Caco-2 (cell line): ENCODE measurements around the gene SPACA7. TPM values are rescaled to one million over a fixed set of nuclear protein-coding genes. Genes with fewer than 3 reads are reported as not detected.

Source experiments
- BruUV-seq: library from RNA; stranded (reverse); fragments of 400-500 nt; replicated peaks from 2 replicates; lab custom pipeline; 2021; lab: Mats Ljungman, UMichigan
- CTCF ChIA-PET: fragments of 300-600 bp; sonication (Branson Sonifier 250); formaldehyde crosslinking; loops from one replicate; lab custom pipeline; 2022; ENCODE audit warnings: antibody characterized with exemption; lab: Charles Lee
- POLR2A ChIA-PET: fragments of 300-600 bp; sonication (Branson Sonifier 250); formaldehyde crosslinking; loops from one replicate; lab custom pipeline; 2022; ENCODE audit warnings: antibody characterized with exemption; lab: Charles Lee
- DNase-seq, 2 experiments: peaks; one replicate each; pipeline versions ENCODE4 v3.0.0 to v3.0.0-alpha.2; 2020 to 2022
- H3K27me3 ChIP-seq: replicated peaks from 2 replicates; pipeline ENCODE4 v1.6.0; 2011; ENCODE audit warnings: low read length; ENCODE audit not compliant: control insufficient read depth, insufficient read depth
- H3K36me3 ChIP-seq: 2 replicates; pipeline ENCODE4 v1.5.1; 2011; ENCODE audit warnings: low read length; ENCODE audit not compliant: control insufficient read depth, insufficient read depth
- H3K4me1 ChIP-seq: fragments of 250-450 bp; sonication (Bioruptor Pico); 2 replicates; pipeline ENCODE4 v1.5.1; 2020; ENCODE audit warnings: mild to moderate bottlenecking
- H3K4me3 ChIP-seq: 2 replicates; pipeline ENCODE4 v1.5.1; 2011; ENCODE audit warnings: low read depth, mild to moderate bottlenecking, control low read depth, low read length
- H3K9me3 ChIP-seq: fragments of 250-450 bp; sonication (Bioruptor Pico); 2 replicates; pipeline ENCODE4 v1.5.1; 2020; ENCODE audit warnings: mild to moderate bottlenecking, moderate library complexity
- H3K27ac Mint-ChIP-seq: one replicate; pipeline ENCODE4 v1.8.0; 2022; ENCODE audit warnings: mixed read lengths; ENCODE audit not compliant: unreplicated experiment
- H3K27me3 Mint-ChIP-seq: one replicate; pipeline ENCODE4 v1.8.0; 2022; ENCODE audit warnings: mixed read lengths; ENCODE audit not compliant: insufficient read depth, unreplicated experiment
- H3K36me3 Mint-ChIP-seq: one replicate; pipeline ENCODE4 v1.8.0; 2022; ENCODE audit warnings: mild to moderate bottlenecking, mixed read lengths; ENCODE audit not compliant: insufficient read depth, unreplicated experiment
- H3K4me1 Mint-ChIP-seq: one replicate; pipeline ENCODE4 v1.8.0; 2022; ENCODE audit warnings: low read depth, mixed read lengths; ENCODE audit not compliant: unreplicated experiment
- H3K4me3 Mint-ChIP-seq: one replicate; pipeline ENCODE4 v1.8.0; 2022; ENCODE audit warnings: mild to moderate bottlenecking, moderate library complexity, mixed read lengths; ENCODE audit not compliant: unreplicated experiment
- H3K9me3 Mint-ChIP-seq: one replicate; pipeline ENCODE4 v1.8.0; 2022; ENCODE audit warnings: mixed read lengths; ENCODE audit not compliant: unreplicated experiment
- CTCF ChIP-seq, 2 experiments: fragments of 200-600 bp in 1 of 2; IDR thresholded peaks; 1 replicate in 1 of 2; 2 replicates in 1 of 2; pipeline versions ENCODE4 v1.5.1 to v1.8.0; 2011 to 2022; ENCODE audit warnings: antibody characterized with exemption in 1 of 2, control low read depth in 1 of 2, inconsistent platforms in 1 of 2, low read depth in 1 of 2, low read length in 1 of 2, mild to moderate bottlenecking in 1 of 2, moderate library complexity in 1 of 2; ENCODE audit not compliant: insufficient read depth in 1 of 2, severe bottlenecking in 1 of 2, unreplicated experiment in 1 of 2
- intact Hi-C: fragments of 100-400 bp; cut with micrococcal nuclease; formaldehyde crosslinking; loops from one replicate; pipeline ENCODE4 v1.10.0; 2022; ENCODE audit not compliant: unreplicated experiment
- total RNA-seq: library from RNA; stranded (reverse); gene quantifications from 2 replicates; pipeline ENCODE4 v1.2.3, GENCODE V29; 2022

SPACA7 gene
- total RNA-seq, 1 experiment from 2014 or later = not detected

GRCh38 chr13:112456138-112457056, 80.2 kb downstream of the SPACA7 start:
- H3K27me3 Mint-ChIP-seq = peaks cover 20% of the 10 kb centered on the region
- intact Hi-C loops = no loop called here
- H3K4me3 ChIP-seq = no peak overlapping the region
- peaks cover 10% of the 10 kb centered on the region for H3K9me3 Mint-ChIP-seq
- no peaks in the 10 kb centered on the region for H3K9me3 ChIP-seq
- POLR2A ChIA-PET = no interaction called here
- H3K4me1 Mint-ChIP-seq = no peaks in the 10 kb centered on the region
- BruUV-seq = no TSS peak
- no peak overlapping the region for H3K27ac Mint-ChIP-seq
- DNase-seq = no peak
- H3K36me3 ChIP-seq = no peaks in the 10 kb centered on the region
- CTCF ChIA-PET = no interaction called here
- H3K36me3 Mint-ChIP-seq = no peaks in the 10 kb centered on the region
- H3K4me3 Mint-ChIP-seq = no peak overlapping the region
- no peak for TF ChIP-seq CTCF (IDR thresholded peaks at IDR 0.05; ENCODE audit: insufficient read depth in 1 of 2, low read depth in 1 of 2, low read length in 1 of 2, severe bottlenecking in 1 of 2, unreplicated experiment in 1 of 2)
- no peaks in the 10 kb centered on the region; the same call in 1 of the 2 replicates for H3K27me3 ChIP-seq
- H3K4me1 ChIP-seq = no peaks in the 10 kb centered on the region

- no peak overlapping the region for H3K27ac Mint-ChIP-seq
- ChIA-PET POLR2A (no interaction called here), CTCF (interaction anchor here (0.8 kb wide), 1 partner anchor 13 kb away, joined by 3 read pairs; no protein-coding TSS in a partner anchor)
- intact Hi-C loops = no loop called here
- H3K9me3 Mint-ChIP-seq = peaks cover 10% of the 10 kb centered on the region
- TF ChIP-seq CTCF (IDR thresholded peaks at IDR 0.05; ENCODE audit: insufficient read depth in 1 of 2, low read depth in 1 of 2, low read length in 1 of 2, severe bottlenecking in 1 of 2, unreplicated experiment in 1 of 2) = no peak
- Histone ChIP-seq H3K4me1 (no peaks in the 10 kb centered on the region), H3K4me3 (no peak overlapping the region), H3K27me3 (no peaks in the 10 kb centered on the region; the same call in 1 of the 2 replicates), H3K36me3 (no peaks in the 10 kb centered on the region), H3K9me3 (no peaks in the 10 kb centered on the region)
- no peaks in the 10 kb centered on the region for H3K4me1 Mint-ChIP-seq
- BruUV-seq = no TSS peak
- peaks cover 20% of the 10 kb centered on the region for H3K27me3 Mint-ChIP-seq
- no peak for DNase-seq
- no peaks in the 10 kb centered on the region for H3K36me3 Mint-ChIP-seq
- no peak overlapping the region for H3K4me3 Mint-ChIP-seq
These were observed 80.9 kb downstream of the SPACA7 start for GRCh38 chr13:112457081-112457480.

GRCh38 chr13:112457485-112457884, 81.3 kb downstream of the SPACA7 start:
- Mint-ChIP-seq H3K36me3 (no peaks in the 10 kb centered on the region), H3K9me3 (peaks cover 10% of the 10 kb centered on the region), H3K27ac (no peak overlapping the region), H3K27me3 (peaks cover 20% of the 10 kb centered on the region), H3K4me3 (no peak overlapping the region), H3K4me1 (no peaks in the 10 kb centered on the region)
- no TSS peak for BruUV-seq
- CTCF ChIA-PET = interaction anchor here (0.8 kb wide), 1 partner anchor 14 kb away, joined by 3 read pairs; no protein-coding TSS in a partner anchor
- no peaks in the 10 kb centered on the region for H3K36me3 ChIP-seq
- POLR2A ChIA-PET = no interaction called here
- intact Hi-C loops = no loop called here
- H3K4me3 ChIP-seq = no peak overlapping the region
- H3K27me3 ChIP-seq = no peaks in the 10 kb centered on the region; the same call in 1 of the 2 replicates
- H3K9me3 ChIP-seq = no peaks in the 10 kb centered on the region
- no peak for DNase-seq
- no peaks in the 10 kb centered on the region for H3K4me1 ChIP-seq
- no peak for TF ChIP-seq CTCF (IDR thresholded peaks at IDR 0.05; ENCODE audit: insufficient read depth in 1 of 2, low read depth in 1 of 2, low read length in 1 of 2, severe bottlenecking in 1 of 2, unreplicated experiment in 1 of 2)
